Subcutaneous adipose tissue (tissue), 4 donors: ENCODE data around the gene TIGD4. TPM values are rescaled to one million over a fixed set of nuclear protein-coding genes. Genes with fewer than 3 reads are reported as not detected.

Experiments used
- CTCF ChIP-seq: fragments of 450-650 bp; IDR thresholded peaks from one replicate; pipeline ENCODE4 v1.5.1; 2016; ENCODE audit warnings: low read depth, mild to moderate bottlenecking, control low read depth, antibody characterized with exemption, moderate library complexity
- total RNA-seq, 4 donors: library from RNA; depleted of rRNA; stranded (reverse); fragments of >200 nt; gene quantifications; one replicate each; pipeline ENCODE4 v1.1.0, GENCODE V29; 2016

The TIGD4 gene
- total RNA-seq, 4 donors from 2014 or later = 0.22 to 0.34 TPM; not detected in 2

GRCh38 chr4:152734015-152734698 is 45.4 kb downstream of the TIGD4 start:
- no peak for TF ChIP-seq CTCF

- no peak for TF ChIP-seq CTCF
Measured at GRCh38 chr4:152731997-152732396, 47.5 kb downstream of the TIGD4 start.

GRCh38 chr4:152729466-152729865 is 50.1 kb downstream of the TIGD4 start:
- no peak for TF ChIP-seq CTCF

GRCh38 chr4:152728343-152728742 is 51.2 kb downstream of the TIGD4 start:
- no peak for TF ChIP-seq CTCF

GRCh38 chr4:152727784-152728183 is 51.7 kb downstream of the TIGD4 start:
- TF ChIP-seq CTCF = no peak

- no peak for TF ChIP-seq CTCF
Measured at GRCh38 chr4:152724494-152724893, 55.0 kb downstream of the TIGD4 start.

- no peak for TF ChIP-seq CTCF
Measured at GRCh38 chr4:152723236-152723635, 56.3 kb downstream of the TIGD4 start.
